GM12878 (cell line): ENCODE data around the gene TXN2. TPM values are rescaled to one million over a fixed set of nuclear protein-coding genes. Genes with fewer than 3 reads are reported as not detected.

ENCODE experiments used
- ATF7 ChIP-seq: fragments of 450-650 bp; IDR thresholded peaks from 2 replicates; pipeline ENCODE4 v1.6.1; 2016; ENCODE audit warnings: low read depth, mild to moderate bottlenecking
- BHLHE40 ChIP-seq, 2 experiments: fragments of 450-650 bp in 1 of 2; IDR thresholded peaks; 2 replicates each; pipeline ENCODE4 v1.6.1; 2011 to 2017; ENCODE audit warnings: low read depth in 2 of 2, borderline replicate concordance in 1 of 2, improper control_type of control experiment in 1 of 2, low read length in 1 of 2, mild to moderate bottlenecking in 1 of 2
- BMI1 ChIP-seq: fragments of 450-650 bp; IDR thresholded peaks from 2 replicates; pipeline ENCODE4 v1.6.1; 2016; ENCODE audit warnings: mild to moderate bottlenecking, moderate library complexity, borderline replicate concordance
- EED ChIP-seq: sonication (generic); IDR thresholded peaks from 2 replicates; pipeline ENCODE4 v1.6.1; 2016; ENCODE audit warnings: antibody characterized with exemption, low read depth
- IKZF2 ChIP-seq, 2 experiments: fragments of 450-650 bp; IDR thresholded peaks; 2 replicates each; pipeline ENCODE4 v1.6.1; 2017; ENCODE audit warnings: mild to moderate bottlenecking in 2 of 2, moderate library complexity in 2 of 2
- KLF5 ChIP-seq: fragments of 450-650 bp; IDR thresholded peaks from 2 replicates; pipeline ENCODE4 v1.6.1; 2014; ENCODE audit warnings: mild to moderate bottlenecking; ENCODE audit not compliant: partially characterized antibody
- LARP7 ChIP-seq: fragments of 450-650 bp; IDR thresholded peaks from 2 replicates; pipeline ENCODE4 v1.6.1; 2017; ENCODE audit warnings: mild to moderate bottlenecking
- NBN ChIP-seq: fragments of 450-650 bp; IDR thresholded peaks from 2 replicates; pipeline ENCODE4 v1.6.1; 2016
- NFXL1 ChIP-seq: fragments of 450-650 bp; IDR thresholded peaks from 2 replicates; pipeline ENCODE4 v1.6.1; 2017; ENCODE audit warnings: antibody characterized with exemption, mild to moderate bottlenecking, borderline replicate concordance
- POLR2AphosphoS5 ChIP-seq: IDR thresholded peaks from 2 replicates; pipeline ENCODE4 v1.6.1; 2011; ENCODE audit warnings: mild to moderate bottlenecking, low read length, inconsistent platforms
- SPI1 ChIP-seq: IDR thresholded peaks from 2 replicates; pipeline ENCODE4 v1.6.1; 2011; ENCODE audit warnings: low read depth, mild to moderate bottlenecking, low read length, moderate library complexity, borderline replicate concordance; ENCODE audit not compliant: insufficient read depth
- SRF ChIP-seq, 2 experiments: IDR thresholded peaks; 2 replicates each; pipeline ENCODE4 v1.6.1; 2011; ENCODE audit warnings: low read depth in 2 of 2, low read length in 2 of 2, mild to moderate bottlenecking in 1 of 2, moderate library complexity in 1 of 2
- STAT3 ChIP-seq: IDR thresholded peaks from 2 replicates; pipeline ENCODE4 v1.6.1; 2011; ENCODE audit warnings: low read depth, low read length, improper control_type of control experiment
- TARDBP ChIP-seq: IDR thresholded peaks from 2 replicates; pipeline ENCODE4 v1.6.1; 2016; ENCODE audit warnings: borderline replicate concordance
- WRNIP1 ChIP-seq: IDR thresholded peaks from 2 replicates; pipeline ENCODE4 v1.6.1; 2011; ENCODE audit warnings: low read depth, low read length, improper control_type of control experiment, borderline replicate concordance
- ZZZ3 ChIP-seq: IDR thresholded peaks from 2 replicates; pipeline ENCODE4 v1.6.1; 2011; ENCODE audit warnings: low read depth; ENCODE audit not compliant: control insufficient read depth, insufficient read length
- polyA plus RNA-seq, 11 experiments: library from polyadenylated mRNA; depleted of rRNA in 4 of 11; unstranded in 6 of 11; stranded (reverse) in 5 of 11; fragments of >200 nt; fragmentation: Nextera tagmentation in 4 of 11; fragmentation: Illumina TruSeq in 1 of 11; extraction: Ambion mirVana in 4 of 11; extraction: Trizol in 1 of 11; gene quantifications; 1 replicate in 1 of 11; 2 replicates in 10 of 11; pipeline versions ENCODE4 v1.2.1 to v1.2.3, GENCODE V29; 2011 to 2016; ENCODE audit warnings: inconsistent platforms in 2 of 11, missing spikeins in 2 of 11, low read depth in 1 of 11
- total RNA-seq, 4 experiments: library from RNA; depleted of rRNA in 3 of 4; stranded (reverse); fragments of >200 nt in 3 of 4; fragmentation: Illumina TruSeq in 1 of 4; extraction: Trizol in 1 of 4; gene quantifications; 2 replicates each; pipeline versions ENCODE4 v1.2.1 to v1.2.3, GENCODE V29; 2013 to 2021
- TF ChIP-seq, protein P1 (sequence below), 3 experiments: IDR thresholded peaks in 2 of 3; conservative IDR thresholded peaks in 1 of 3; 2 replicates each; pipeline ENCODE4 v1.5.1; 2011; ENCODE audit warnings: low read depth in 3 of 3, low read length in 3 of 3, mild to moderate bottlenecking in 3 of 3, control low read depth in 2 of 3, moderate library complexity in 2 of 3, inconsistent platforms in 1 of 3, mixed read lengths in 1 of 3; ENCODE audit not compliant: control insufficient read depth in 2 of 3, insufficient read depth in 1 of 3; ENCODE audit errors: extremely low read depth in 1 of 3
- TF ChIP-seq, protein P2 (sequence below): fragments of 450-650 bp; IDR thresholded peaks from 2 replicates; pipeline ENCODE4 v1.6.1; 2017; ENCODE audit warnings: antibody characterized with exemption, mild to moderate bottlenecking, moderate library complexity
- TF ChIP-seq, protein P3 (sequence below): IDR thresholded peaks from 2 replicates; pipeline ENCODE4 v1.6.1; 2012; ENCODE audit warnings: low read depth, low read length, improper control_type of control experiment
- TF ChIP-seq, protein P4 (sequence below): fragments of 450-650 bp; IDR thresholded peaks from 2 replicates; pipeline ENCODE4 v1.6.1; 2017; ENCODE audit warnings: mild to moderate bottlenecking, moderate library complexity

TXN2 gene
- total and polyA plus RNA-seq, 10 of the 15 experiments (the other 5 are each of a cell fraction or from before 2014, with no cell fraction given), result 70.2 to 350 (median 183) TPM

DNA sequence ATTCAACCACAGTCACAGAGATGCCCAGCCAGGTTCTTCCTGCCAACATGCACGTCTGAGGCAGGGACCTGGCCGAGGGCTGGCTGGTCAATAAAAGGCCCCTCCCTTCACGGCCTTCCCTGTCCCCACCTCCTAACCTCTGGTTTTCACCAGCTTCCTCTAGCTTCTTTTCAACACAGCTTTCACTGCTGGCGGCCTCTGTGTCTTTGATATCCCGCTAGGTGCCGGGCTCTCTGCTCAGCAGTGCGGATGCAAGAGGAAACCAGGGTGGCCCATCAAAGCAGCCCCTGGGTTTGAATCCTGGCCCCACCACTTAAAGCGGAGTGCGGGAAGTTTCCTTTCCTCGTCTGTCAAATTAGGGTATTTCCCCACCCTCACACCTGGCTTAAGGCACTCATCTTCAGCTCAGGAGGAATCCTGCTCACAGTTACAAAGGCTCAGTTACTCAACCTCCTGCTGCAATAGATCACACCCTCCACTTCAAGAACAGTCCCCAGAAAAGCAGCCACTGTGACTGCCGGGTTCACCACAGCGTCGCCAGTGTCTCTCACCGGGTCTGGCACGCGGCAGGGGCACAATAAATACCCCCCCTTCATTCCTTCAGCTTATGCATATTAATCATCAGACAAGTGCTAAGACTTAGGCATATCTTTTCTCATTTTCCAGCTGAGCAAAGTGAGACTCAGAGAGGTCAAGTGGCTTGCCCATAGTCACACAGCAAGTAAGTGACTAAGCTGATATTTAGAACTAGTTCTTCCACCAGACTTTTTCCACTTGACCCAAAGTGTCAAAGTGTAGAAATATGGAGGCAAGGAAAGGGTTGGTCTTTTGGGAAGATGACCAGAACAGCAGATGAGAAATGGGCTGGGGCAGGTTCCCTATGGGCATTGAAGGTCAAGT, 45.7 kb downstream of the TXN2 start (continued):
- TF ChIP-seq, protein P1, sequence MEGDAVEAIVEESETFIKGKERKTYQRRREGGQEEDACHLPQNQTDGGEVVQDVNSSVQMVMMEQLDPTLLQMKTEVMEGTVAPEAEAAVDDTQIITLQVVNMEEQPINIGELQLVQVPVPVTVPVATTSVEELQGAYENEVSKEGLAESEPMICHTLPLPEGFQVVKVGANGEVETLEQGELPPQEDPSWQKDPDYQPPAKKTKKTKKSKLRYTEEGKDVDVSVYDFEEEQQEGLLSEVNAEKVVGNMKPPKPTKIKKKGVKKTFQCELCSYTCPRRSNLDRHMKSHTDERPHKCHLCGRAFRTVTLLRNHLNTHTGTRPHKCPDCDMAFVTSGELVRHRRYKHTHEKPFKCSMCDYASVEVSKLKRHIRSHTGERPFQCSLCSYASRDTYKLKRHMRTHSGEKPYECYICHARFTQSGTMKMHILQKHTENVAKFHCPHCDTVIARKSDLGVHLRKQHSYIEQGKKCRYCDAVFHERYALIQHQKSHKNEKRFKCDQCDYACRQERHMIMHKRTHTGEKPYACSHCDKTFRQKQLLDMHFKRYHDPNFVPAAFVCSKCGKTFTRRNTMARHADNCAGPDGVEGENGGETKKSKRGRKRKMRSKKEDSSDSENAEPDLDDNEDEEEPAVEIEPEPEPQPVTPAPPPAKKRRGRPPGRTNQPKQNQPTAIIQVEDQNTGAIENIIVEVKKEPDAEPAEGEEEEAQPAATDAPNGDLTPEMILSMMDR (IDR thresholded peaks at IDR 0.05 in 2 of 3, conservative IDR thresholded peaks at IDR 0.05 in 1 of 3; ENCODE audit: control insufficient read depth in 2 of 3, extremely low read depth in 1 of 3, insufficient read depth in 1 of 3, low read depth in 3 of 3, low read length in 3 of 3), result no peak
- TF ChIP-seq, protein P2, sequence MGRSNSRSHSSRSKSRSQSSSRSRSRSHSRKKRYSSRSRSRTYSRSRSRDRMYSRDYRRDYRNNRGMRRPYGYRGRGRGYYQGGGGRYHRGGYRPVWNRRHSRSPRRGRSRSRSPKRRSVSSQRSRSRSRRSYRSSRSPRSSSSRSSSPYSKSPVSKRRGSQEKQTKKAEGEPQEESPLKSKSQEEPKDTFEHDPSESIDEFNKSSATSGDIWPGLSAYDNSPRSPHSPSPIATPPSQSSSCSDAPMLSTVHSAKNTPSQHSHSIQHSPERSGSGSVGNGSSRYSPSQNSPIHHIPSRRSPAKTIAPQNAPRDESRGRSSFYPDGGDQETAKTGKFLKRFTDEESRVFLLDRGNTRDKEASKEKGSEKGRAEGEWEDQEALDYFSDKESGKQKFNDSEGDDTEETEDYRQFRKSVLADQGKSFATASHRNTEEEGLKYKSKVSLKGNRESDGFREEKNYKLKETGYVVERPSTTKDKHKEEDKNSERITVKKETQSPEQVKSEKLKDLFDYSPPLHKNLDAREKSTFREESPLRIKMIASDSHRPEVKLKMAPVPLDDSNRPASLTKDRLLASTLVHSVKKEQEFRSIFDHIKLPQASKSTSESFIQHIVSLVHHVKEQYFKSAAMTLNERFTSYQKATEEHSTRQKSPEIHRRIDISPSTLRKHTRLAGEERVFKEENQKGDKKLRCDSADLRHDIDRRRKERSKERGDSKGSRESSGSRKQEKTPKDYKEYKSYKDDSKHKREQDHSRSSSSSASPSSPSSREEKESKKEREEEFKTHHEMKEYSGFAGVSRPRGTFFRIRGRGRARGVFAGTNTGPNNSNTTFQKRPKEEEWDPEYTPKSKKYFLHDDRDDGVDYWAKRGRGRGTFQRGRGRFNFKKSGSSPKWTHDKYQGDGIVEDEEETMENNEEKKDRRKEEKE, result no peak
- TF ChIP-seq BHLHE40 (IDR thresholded peaks at IDR 0.05; ENCODE audit: borderline replicate concordance in 1 of 2, low read depth in 2 of 2, low read length in 1 of 2), result peak; percentile 55 to 64; a peak in 2 of 4 replicates
- no peak for TF ChIP-seq KLF5
- no peak for TF ChIP-seq ATF7
- TF ChIP-seq BMI1, result no peak
- 0 out of 2 replicates have a peak, but pooled peaks have one; percentile 40 for TF ChIP-seq NBN
- no peak for TF ChIP-seq SPI1
- no peak for TF ChIP-seq WRNIP1
- peak; percentile 90 for TF ChIP-seq NFXL1
- TF ChIP-seq EED, result peak; percentile 72
- peak; percentile 46 to 66; a peak in 3 of 4 replicates for TF ChIP-seq IKZF2 (IDR thresholded peaks at IDR 0.05)
- no peak for TF ChIP-seq ZZZ3
- TF ChIP-seq SRF (IDR thresholded peaks at IDR 0.05; ENCODE audit: low read depth in 2 of 2, low read length in 2 of 2), result no peak
- TF ChIP-seq POLR2AphosphoS5, result no peak
- TF ChIP-seq, protein P3, sequence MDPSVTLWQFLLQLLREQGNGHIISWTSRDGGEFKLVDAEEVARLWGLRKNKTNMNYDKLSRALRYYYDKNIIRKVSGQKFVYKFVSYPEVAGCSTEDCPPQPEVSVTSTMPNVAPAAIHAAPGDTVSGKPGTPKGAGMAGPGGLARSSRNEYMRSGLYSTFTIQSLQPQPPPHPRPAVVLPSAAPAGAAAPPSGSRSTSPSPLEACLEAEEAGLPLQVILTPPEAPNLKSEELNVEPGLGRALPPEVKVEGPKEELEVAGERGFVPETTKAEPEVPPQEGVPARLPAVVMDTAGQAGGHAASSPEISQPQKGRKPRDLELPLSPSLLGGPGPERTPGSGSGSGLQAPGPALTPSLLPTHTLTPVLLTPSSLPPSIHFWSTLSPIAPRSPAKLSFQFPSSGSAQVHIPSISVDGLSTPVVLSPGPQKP, result no peak
- no peak for TF ChIP-seq STAT3
- TF ChIP-seq, protein P4, sequence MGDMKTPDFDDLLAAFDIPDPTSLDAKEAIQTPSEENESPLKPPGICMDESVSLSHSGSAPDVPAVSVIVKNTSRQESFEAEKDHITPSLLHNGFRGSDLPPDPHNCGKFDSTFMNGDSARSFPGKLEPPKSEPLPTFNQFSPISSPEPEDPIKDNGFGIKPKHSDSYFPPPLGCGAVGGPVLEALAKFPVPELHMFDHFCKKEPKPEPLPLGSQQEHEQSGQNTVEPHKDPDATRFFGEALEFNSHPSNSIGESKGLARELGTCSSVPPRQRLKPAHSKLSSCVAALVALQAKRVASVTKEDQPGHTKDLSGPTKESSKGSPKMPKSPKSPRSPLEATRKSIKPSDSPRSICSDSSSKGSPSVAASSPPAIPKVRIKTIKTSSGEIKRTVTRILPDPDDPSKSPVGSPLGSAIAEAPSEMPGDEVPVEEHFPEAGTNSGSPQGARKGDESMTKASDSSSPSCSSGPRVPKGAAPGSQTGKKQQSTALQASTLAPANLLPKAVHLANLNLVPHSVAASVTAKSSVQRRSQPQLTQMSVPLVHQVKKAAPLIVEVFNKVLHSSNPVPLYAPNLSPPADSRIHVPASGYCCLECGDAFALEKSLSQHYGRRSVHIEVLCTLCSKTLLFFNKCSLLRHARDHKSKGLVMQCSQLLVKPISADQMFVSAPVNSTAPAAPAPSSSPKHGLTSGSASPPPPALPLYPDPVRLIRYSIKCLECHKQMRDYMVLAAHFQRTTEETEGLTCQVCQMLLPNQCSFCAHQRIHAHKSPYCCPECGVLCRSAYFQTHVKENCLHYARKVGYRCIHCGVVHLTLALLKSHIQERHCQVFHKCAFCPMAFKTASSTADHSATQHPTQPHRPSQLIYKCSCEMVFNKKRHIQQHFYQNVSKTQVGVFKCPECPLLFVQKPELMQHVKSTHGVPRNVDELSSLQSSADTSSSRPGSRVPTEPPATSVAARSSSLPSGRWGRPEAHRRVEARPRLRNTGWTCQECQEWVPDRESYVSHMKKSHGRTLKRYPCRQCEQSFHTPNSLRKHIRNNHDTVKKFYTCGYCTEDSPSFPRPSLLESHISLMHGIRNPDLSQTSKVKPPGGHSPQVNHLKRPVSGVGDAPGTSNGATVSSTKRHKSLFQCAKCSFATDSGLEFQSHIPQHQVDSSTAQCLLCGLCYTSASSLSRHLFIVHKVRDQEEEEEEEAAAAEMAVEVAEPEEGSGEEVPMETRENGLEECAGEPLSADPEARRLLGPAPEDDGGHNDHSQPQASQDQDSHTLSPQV, result no peak
- no peak for TF ChIP-seq TARDBP
- TF ChIP-seq LARP7, result no peak
